GM19099 (cell line): ENCODE measurements around the gene MAGEF1.

Experiments used
- POLR2A ChIP-seq: IDR thresholded peaks from 3 replicates; pipeline ENCODE4 v1.6.1; 2011; ENCODE audit warnings: low read depth; ENCODE audit not compliant: insufficient read length; ENCODE audit errors: extremely low read depth

MAGEF1 gene

DNA sequence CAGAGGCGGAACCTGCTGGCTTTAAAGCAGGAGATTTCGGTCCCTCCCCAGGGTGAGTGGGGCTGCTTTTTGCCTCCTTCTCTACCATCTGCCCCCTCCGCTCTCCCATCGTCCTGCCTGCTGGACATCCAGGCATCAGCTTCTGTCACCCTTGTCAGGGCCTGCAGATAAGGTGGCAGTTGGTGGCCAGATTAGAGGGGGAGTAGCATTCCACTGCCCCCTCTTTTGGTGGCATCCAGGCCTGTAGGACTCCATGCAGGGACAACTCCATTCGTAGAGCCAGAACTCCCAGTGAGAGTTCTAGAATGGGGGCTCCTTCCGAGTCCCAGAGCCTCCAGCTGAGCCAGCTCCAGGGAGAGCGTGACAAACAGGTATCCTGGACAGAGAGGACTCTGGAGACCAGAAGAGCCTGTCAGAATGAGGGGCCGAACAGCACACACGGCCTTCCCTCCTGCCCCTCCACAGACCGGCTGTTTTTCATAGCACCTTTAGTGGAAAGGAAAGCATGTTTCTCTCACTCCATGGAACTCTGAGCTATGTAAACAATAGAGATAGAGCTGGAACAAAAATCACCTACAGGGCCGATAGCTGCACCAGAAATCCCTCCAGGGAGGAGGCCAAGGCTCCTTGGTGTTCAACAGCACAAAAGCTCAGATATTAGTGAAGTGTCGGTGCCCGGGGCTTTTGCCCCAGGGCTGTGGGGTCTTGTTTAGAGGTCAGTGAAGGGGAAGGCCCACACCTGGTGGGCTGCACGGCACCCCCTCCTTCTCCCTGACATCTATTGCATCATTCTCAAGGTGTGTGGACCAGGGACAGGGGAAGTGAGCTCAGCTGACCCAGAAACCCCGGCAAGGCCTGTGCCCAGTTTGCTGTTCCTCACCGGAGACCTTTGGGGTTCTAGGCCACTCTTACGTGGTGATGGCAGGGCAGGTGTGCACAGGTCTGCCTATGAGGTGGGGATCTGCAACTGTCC lies 34.2 kb downstream of the MAGEF1 start:
- TF ChIP-seq POLR2A = no peak

DNA sequence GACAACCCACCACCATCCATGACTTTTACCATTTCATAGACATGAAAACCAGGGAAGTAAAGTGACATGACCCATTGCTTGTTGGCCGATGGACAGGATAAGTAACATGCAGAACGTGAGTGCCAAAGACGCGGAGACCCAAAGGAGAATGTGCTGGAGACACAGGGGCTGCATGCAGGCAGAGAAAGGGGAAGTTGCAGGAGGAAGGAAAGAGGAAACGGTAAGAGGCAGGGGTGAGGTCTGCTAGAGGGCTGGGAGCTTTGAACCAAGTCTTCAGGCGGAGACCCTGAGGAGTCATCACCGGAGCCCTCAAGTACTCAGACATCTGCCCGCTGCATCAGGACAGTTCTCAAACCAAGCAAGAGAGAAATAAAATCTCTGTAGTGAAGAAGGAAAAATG lies 34.9 kb downstream of the MAGEF1 start:
- TF ChIP-seq POLR2A = no peak

- no peak for TF ChIP-seq POLR2A
Observed at GRCh38 chr3:184674626-184675025, 37.2 kb downstream of the MAGEF1 start.

- TF ChIP-seq POLR2A = no peak
Observed at GRCh38 chr3:184672977-184673870, 38.6 kb downstream of the MAGEF1 start.

GRCh38 chr3:184672335-184672734 lies 39.5 kb downstream of the MAGEF1 start:
- TF ChIP-seq POLR2A = no peak

DNA sequence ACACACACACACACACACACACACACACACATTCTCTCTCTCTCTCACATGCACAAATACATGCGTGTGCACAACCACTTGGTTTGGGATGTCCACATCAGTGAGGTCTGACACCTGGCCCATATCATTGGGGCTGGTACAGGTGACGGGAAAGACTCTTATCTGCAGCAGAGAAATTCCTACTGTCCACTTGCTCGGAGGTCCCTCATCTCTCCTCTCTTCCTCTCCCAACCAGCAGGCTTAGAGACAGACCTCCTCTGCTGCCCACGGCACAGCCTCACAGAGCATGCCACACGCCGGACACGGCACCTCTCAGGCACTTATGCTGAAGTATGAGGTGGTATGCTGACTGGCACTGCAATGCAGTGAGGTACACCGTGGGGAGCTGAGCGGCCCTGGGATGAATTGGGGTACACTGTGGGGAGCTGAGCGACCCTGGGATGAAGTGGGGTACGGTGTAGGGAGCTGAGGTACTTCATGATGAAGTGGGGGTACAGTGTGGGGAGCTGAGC lies 41.7 kb downstream of the MAGEF1 start:
- no peak for TF ChIP-seq POLR2A

GRCh38 chr3:184669578-184669977 lies 42.3 kb downstream of the MAGEF1 start:
- no peak for TF ChIP-seq POLR2A

DNA sequence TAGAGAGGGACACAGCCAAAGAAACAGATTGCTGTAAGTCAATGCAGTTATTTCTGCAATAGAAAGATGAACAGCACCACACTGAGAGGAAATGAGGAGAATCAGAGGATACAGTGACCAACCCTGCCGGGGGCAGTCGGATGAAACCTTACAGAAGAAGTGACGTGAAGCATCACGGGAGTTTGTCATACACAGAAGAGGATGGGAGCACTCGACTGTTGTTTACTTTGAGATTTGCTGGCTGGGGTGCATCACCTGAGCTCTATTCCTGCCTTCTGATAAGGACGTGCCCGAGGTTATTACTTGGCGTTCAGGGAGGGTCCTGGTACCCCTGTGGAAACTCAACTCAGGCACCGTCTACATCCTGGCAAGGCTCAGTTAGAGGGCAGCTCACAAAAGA lies 45.4 kb downstream of the MAGEF1 start:
- no peak for TF ChIP-seq POLR2A

DNA sequence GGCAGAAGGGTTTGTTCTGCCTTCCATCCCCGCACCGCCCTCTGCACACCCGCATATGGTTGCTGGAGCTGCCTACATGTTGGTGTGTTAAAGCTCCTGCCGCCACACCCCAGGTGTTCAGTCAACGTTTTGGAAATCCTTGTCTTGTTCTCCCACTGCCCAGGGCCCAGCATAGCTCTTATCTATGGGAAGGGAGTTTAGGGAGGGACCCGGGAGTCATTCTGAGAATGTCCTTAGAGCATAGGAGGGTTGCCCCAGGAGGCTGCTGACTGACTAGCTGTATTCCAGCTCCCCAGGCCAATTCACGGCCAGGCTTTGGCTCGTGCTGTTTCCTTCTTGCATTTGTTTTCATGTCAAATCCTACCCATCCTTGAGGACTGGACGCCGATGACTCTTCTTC lies 46.8 kb downstream of the MAGEF1 start:
- no peak for TF ChIP-seq POLR2A

DNA sequence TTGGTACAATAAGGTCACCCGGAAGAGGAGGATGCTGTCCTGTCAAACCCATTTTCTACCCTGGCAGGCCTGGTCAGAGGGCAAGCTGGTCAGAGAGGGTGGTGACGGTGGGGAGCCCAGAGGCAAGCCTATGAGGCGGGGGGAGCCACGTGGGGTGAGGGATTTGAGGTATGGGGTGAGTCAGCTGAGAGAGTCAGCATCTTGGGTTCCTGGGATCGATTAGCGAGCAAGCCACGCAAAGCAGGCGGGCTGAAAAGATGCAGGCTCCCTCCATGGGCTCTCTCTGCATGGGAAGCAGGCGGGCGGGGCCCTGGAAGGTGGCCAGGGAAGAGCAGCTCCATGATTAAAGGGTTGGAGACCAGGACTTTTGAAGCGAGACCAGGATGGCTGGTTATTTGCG lies 48.1 kb downstream of the MAGEF1 start:
- TF ChIP-seq POLR2A = no peak

DNA sequence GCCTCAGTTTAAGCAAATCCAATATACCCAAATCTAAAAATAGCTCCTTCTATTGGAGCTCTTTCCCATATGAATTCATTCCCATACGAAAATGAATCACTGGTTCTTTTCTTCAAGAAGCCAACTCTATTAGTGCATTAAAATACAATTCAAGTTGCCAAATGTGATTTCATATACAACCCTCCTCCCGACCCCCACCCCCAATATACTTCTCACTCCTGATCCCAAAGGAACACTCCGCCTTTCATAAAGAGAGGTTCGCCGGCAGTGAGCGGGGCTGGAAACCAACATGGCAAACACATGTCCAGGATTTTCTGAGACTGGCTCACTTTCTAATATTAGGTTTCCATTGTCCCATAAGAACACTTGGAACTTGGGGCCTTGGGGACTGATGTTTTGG lies 48.5 kb downstream of the MAGEF1 start:
- no peak for TF ChIP-seq POLR2A

DNA sequence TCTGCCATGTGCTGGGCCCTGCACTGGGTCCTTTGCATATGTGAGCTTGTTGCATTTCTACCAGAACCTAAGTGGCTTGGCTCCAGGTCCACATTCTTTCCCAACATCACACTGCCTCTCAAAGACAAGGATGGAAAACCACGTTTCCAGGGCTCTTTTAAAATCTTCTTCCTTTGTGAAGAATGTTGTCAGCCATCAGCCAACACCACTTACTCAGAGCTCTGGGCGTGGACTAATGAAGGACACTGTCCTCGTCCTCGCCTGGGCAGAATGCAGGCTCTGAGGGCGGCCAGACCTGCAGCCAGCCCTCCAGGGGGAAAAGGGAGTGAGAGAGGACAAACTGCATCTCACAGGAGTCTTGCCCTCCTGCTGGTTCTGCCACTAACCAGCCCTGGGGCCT lies 49.7 kb downstream of the MAGEF1 start:
- no peak for TF ChIP-seq POLR2A

GRCh38 chr3:184660931-184661330 lies 50.9 kb downstream of the MAGEF1 start:
- TF ChIP-seq POLR2A = no peak
